Ovary (tissue), 3 donors: ENCODE measurements around the gene SLCO3A1.

Source experiments
- CTCF ChIP-seq, 3 donors: fragments of 450-650 bp in 2 of 3; fragments of 200-600 bp in 1 of 3; IDR thresholded peaks; one replicate each; pipeline versions ENCODE4 v1.5.1 to v1.8.0; 2016 to 2022; ENCODE audit warnings: antibody characterized with exemption in 3 of 3, mild to moderate bottlenecking in 1 of 3
- POLR2A ChIP-seq: fragments of 450-650 bp; IDR thresholded peaks from one replicate; pipeline ENCODE4 v1.6.1; 2017; ENCODE audit warnings: antibody characterized with exemption, mild to moderate bottlenecking, moderate library complexity
- donor health status: DM: no; HTN: no; CAD: no.

GRCh38 chr15:92077353-92078085 is 224.0 kb downstream of the SLCO3A1 start:
- no peak for TF ChIP-seq POLR2A
- TF ChIP-seq CTCF (IDR thresholded peaks at IDR 0.05) = peak in 2 of 3 donors; percentile 21 to 43
